HG02798 (cell line): ENCODE data around the gene CLDND2.

Source experiments
- ATAC-seq: cut with Tn5 transposase; IDR thresholded peaks from one replicate; pipeline ENCODE4 v1.9.1; 2021; ENCODE audit warnings: mild to moderate bottlenecking; ENCODE audit not compliant: unreplicated experiment, poor library complexity

The CLDND2 gene

DNA sequence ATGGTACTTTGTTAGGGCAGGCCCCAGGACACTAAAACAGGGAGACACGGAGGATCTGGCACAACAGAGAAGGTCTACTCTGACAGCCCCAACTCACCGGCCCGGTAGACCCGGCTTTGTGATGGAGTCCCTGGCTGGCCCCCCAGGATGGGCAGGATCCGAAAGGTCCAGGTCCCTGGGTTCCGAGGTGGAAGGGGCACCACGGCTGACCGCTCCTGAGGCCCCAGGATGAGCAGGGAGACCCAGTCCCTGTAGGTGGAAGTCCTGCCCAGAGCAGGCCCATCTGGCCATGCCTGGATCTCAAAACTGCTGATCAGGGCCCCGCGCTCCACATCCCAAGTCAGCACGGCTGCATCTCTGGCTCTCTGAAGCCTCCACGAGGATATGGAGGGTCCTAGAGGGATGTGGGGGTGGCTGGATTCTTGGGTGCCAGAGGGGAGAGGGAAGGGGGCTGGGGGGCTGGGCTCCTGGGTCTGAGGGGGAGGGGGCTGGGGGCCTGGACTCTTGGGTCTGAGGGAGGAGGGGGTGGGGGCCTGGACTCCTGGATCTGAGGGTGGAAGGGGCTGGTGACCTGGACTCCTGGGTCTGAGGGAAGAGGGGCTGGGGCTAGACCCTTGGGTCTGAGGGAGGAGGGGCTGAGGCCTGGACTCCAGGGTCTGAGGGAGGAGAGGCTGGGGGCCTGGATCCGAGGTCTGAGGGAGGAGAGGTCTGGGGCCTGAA, 31.5 kb downstream of the CLDND2 start:
- no peak for ATAC-seq

DNA sequence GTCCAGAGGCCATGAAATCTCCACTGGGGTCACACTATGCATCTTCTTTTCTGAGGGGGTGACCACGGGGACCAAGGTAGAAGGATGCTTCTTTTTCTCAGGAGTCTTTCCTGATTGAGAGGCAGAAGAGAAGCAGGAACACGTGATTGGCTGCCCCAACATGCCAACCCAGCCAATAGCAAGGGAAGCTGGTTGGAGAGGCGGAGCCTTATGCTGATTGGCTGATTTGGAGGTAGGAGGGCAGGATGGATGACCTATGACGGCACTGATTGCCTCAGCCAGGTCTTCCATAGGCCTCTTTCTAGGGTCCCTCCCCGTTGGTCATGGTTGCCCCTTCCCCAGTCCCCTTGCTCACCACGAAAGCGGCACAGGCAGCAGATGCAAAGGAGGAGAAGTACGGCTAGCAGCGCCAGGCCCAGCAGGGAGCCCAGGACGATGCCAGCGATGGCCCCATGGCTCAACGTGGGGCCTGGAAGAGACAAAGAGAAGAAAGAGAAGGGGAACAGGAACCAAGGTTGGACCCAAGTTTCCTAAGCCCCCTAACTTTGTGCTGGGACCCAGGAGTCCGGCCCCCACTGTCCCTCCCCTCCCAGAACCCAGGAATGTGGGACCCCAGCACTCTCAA, 34.9 kb downstream of the CLDND2 start:
- no peak for ATAC-seq

DNA sequence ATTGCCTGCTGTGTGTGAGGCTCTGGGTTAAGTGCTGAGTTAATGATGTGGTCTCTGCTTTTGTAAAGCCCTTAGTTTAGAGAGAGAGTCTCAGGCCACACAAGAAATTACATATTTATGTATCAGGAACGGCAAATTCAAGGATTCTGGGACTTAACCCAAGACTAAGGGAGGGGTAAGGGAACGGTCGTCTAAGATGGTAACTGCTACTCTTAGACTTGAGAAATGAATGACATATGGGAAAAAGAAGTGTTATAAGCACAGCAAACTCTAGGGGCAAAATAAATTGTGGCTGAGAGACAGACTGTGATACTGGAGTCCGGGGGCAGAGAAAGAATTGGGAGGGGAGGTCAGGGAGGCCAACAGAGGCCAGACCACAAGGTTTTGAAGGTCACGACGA, 37.1 kb downstream of the CLDND2 start:
- no peak for ATAC-seq

DNA sequence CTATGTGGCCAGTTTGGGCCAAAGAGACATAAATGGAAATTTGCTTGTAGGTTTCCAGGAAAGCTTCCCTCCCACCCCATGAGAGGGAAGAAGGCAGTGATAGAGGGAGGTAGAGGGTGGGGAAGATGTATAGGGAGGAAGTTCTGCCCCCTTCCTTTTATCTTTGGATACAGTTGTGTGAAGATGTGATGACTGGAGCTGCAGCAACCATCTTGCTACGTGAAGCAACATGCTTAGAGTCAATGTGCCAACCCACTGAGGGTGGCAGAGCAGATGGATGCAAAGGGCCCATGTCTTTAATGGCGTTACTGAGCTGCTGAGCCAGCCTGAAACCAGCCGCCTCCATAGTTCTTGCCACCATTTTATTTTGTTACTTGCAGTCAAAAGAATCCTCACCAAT, 37.6 kb downstream of the CLDND2 start:
- ATAC-seq: no peak

DNA sequence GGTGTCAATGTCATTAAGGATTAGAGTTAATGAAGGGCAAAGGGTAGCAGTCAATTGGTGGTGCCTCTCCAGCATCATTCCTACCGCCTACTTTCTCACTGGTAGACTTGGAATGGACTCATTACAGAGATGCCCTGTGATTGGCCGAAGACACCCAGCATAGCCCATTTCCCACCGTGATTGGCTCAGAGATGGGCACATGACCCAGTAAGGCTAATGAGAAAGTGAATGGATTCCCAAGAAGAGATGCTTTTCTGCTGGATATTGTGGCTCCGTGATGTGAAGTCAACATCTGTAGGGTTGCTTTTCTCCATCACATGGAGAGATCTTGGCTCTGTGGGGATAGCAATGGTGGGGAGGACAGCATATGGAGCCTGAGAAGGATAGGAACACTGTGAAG, 38.4 kb downstream of the CLDND2 start:
- ATAC-seq: no peak

DNA sequence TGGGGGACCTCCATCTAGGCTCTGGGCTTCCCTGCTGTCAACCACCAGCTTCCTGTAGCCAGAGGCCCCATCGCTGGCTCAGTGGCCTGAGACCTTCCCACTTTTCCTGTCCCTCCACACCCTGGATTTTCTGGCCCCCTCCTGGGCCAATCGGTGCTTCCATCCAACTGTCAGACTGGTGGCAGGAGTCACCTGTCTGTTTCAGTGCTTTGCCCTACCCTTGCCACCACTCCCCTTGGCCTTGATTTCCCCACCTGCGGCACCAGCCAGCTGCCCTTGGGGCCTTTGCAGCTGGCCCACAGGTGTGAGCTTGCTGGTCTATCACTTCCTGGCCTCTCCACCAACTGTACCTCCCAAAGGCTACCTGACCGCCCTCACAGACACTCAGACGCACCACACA, 39.4 kb downstream of the CLDND2 start:
- ATAC-seq: no peak

DNA sequence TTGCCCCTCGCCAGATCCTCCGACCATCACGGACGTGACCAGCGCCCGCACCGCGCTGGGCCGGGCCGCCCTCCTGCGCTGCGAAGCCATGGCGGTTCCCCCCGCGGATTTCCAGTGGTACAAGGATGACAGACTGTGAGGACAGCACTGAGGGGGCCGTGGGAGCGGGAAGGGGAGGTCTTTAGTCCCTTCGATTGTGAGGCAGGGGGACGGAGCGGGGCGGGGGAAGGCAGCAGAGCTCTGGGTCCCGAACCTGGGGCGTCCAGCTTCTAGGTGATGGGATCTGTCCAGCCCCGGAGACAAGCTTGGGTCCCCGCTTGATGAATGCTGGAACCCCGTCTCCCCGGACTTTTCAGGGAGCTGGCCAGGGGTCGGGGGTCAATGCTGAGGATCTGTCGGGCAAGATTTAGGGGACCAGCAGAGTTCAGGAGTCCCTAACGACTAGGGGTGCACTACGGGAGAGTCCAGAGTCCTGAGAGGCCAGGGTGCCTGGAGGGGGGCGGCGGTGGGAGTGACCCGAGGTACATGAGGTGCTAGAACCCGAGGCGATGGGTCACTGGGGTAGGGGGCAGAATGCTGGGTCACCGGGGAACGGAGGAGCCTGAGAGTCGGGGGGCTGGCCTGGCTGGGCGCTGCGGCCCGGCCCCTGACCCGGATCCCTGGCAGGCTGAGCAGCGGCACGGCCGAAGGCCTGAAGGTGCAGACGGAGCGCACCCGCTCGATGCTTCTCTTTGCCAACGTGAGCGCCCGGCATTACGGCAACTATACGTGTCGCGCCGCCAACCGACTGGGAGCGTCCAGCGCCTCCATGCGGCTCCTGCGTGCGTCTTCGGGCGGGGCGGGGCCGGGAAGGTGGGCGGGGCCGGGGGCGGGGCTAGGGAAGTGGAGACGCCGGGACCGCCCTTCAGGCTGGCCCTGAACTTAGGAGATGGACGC, 41.5 kb downstream of the CLDND2 start:
- ATAC-seq: no peak

DNA sequence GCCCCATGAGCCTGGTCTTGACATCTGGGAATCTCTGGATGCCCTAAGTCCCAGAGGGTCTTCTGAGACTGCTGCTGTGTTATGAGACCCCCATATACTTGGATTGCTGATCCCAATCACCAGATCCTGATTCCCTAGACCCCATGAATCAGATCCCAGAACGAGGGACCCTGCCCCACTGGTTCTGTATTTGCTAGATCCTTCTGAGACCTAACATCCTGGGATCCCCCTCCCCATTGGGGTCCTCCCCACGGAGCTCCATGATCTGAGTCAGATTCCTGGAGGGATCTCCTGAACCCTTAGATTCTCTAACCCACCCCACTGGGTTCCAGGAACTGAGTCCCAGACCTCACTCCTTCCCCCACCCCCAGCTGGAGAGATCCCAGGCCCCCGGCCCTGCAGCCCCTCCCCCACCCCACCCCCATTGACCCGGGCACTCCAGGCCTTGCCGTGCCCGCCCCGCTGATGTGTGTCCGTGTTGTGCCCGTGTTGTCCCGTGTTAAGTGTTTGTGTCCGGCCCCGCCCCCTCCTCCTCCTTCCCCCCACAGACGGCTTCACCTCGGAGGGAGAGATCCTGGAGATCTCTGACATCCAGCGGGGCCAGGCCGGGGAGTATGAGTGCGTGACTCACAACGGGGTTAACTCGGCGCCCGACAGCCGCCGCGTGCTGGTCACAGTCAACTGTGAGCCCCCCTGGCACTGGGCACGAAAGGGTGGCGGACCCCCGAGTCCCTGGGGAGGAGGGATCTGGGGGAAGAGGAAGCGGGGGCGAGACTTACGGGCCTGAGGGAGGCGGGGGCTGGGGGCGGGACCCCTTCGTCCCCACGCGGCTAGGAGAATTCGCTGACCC, 42.4 kb downstream of the CLDND2 start:
- ATAC-seq: no peak

DNA sequence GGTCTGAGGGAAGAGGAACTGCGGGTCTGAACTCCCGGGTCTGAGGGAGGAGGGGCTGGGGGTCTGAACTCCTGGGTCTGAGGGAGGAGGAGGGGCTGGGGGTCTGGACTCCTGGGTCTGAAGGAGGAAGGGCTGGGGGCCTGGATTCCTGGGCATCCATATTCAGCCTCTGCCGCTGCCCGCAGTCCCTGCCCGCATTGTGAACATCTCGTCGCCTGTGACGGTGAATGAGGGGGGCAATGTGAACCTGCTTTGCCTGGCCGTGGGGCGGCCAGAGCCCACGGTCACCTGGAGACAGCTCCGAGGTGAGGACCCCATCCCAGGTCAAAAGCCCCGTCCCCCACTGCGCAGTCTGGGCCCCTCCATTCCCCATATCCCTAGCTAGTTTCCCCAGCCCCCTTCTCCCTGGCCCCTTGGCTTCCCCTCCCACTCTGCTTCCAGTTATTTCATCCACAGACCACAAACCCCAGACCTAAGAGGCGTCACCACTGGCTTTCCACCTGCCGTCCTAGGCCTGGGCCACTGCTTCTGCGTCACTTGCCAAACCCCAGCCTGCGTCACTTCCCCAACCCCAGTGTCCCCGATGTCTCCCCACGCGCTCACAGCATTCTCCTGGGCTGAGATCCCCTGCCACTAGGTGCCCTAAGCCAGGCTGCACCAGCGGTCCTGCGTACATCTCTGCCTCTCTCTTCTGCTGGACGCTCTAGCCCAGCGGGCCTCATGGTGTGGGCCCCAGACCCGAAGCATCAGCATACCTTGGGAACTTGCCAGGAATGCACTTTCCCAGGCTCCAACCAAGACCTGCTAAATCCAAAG, 43.4 kb downstream of the CLDND2 start:
- ATAC-seq: no peak

DNA sequence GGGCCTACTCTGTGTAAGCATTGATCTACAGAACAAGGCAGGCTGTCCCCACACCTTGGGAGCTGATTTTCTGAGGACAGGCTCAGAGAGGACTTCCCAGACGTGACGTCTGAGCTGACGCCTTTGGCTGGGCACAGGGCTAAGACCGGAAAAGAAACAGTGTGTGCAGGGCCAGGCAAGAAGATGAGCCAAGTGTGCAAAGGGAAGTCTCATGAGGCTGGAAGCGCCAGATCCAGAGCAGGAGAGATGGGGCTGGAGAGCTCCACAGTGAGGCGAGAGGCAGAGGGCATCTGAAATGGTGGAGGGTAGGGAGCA, 44.7 kb downstream of the CLDND2 start:
- ATAC-seq: no peak

DNA sequence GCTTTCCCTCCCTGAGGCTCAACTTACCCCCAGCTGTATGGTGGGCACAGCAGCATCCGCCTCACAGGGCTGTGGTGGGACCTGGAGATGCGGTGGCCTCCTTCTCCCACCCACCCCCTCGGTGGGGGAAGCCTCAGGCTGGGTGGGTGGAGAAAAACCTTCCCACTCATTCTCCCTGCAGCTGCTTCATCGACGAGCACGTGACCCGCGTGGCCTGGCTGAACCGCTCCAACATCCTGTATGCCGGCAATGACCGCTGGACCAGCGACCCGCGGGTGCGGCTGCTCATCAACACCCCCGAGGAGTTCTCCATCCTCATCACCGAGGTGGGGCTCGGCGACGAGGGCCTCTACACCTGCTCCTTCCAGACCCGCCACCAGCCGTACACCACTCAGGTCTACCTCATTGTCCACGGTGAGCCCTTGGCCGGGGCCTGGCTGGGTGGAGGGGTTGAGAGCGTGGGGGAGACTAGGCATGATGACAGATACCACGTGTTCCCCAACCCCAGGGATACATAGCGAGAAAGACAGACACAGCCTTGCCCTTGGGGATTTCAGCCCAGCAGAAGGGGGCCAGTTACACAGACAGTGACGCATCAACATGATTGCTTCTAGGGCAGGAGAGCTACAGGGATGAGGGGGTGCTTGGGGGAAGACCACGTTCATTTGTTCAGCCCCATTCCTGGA, 45.2 kb downstream of the CLDND2 start:
- no peak for ATAC-seq

DNA sequence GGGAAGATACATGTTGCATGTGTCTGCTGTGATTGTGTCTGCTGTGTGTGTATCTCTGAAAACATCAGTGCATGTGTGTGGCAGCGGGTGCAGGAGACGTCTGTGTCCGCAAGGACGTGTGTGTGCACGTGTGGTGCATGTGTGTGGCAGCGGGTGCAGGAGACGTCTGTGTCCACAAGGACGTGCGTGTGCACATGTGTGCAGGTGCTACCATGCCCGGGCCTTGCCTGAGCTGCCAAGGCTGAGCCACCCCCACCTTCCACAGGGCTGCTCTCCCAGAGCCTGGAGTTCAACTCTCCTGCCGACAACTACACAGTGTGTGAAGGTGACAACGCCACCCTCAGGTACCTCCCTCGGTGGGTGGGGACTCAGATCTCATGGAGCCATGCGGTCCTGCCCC, 47.0 kb downstream of the CLDND2 start:
- no peak for ATAC-seq

DNA sequence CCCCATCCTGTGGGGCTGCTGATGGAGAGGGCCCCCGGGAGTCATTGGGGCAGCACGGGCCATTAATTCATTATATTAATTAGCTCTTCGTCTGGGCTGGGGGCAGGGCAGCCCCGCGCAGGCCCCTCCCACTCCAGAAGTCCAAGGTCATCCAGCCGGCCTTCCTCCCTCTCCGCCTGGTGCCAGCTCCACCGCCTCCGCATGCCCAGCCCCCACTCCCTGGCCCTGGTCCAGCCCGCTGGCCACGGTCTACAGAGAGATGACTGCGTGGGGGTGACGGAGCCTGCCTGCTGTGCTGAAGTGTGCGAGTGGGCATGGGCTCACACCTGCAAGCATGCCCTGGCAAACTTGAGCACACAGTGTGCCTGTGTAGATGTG, 48.5 kb downstream of the CLDND2 start:
- ATAC-seq: no peak

DNA sequence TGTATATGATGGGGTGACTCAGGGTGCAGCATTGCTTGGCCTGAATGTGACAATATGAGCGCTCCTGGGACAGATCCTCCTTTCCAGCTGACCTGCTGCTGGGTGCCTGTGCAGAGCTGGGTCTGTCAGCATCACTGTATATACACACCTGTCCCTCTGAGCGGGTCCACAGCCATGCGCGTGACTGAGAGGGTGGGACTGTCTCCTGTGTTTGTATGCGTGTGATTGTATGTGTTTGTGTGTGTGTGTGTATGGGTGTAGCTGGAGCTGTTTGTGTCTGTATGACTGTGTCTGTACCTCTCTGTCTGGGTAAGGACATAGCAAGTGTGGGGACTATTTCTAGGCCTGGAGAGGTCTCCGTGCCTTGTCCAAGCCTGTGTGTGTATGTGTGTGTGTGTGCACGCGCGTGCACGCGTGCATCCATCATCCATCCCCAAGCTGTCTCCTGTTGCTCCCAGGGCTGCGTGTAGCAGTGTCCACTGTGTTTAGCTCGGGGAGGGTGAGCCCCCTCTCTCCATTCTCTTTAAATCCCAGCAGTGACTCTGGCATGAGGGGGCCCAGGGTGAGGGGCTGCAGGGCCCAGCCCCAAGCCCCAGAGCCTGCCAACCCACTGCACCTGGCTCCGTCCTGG, 49.0 kb downstream of the CLDND2 start:
- no peak for ATAC-seq

DNA sequence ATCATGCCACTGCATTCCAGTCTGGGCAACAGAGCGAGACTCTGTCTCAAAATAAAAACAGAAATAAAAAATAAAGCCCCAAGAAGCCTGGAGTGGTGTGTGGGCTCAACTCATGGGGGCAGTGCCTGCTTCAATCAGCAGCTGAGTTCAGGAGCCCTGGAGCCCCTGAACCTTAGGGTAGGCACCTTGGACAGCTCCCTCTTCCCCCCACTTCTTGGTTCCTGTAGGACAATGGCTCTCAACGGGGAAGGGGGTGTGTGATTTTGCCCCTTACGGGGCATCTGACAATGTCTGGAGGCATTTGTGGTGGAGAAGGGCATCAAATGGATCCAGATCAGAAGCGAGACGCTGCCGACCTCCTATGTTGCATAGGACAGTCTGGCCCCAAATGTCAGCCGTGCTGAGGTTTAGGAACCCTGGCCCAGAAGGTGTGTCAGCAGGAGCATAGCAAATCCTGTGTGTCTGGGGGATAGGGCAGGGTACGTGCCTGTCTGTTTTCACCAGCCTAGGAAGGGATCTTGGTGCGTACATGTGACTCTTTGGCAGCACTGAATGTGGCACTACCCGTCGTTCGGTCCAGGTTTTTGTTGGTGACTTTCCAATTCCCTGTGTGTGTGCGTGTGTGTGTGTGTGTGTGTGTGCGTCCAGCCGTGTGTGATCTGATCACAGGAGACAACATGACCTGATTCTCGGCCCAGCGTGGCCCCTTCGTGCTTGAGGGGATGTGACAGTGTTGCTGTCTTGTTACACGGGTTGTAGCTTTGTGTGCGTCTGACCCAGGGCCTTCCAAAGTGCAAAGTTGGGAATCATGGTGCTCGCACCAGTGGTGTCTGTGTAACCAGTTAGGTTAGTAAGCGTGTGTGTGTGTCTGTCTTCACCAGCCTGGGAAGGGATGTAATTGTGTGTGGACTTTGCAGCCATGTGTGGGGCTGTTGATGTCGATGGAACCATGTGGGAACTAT, 49.8 kb downstream of the CLDND2 start:
- no peak for ATAC-seq

DNA sequence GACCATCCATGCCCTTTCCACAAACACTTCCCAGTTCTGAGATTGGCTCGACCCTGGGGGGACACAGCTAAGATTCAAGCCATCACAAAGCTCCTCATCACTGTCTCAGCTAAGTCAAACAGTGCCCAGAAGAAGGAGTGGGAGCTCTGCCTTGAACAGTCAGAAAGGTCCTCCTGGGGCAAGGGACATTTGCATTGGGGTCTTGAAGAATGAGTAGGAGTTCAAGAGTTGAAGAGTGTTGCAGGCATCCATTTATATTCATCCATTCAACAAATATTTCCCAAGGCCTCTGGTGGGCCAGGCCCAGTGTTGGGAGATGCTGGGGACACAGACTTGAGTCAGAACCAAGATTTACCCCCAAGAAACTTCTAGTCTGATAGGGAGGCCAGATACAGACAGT, 50.8 kb downstream of the CLDND2 start:
- no peak for ATAC-seq

DNA sequence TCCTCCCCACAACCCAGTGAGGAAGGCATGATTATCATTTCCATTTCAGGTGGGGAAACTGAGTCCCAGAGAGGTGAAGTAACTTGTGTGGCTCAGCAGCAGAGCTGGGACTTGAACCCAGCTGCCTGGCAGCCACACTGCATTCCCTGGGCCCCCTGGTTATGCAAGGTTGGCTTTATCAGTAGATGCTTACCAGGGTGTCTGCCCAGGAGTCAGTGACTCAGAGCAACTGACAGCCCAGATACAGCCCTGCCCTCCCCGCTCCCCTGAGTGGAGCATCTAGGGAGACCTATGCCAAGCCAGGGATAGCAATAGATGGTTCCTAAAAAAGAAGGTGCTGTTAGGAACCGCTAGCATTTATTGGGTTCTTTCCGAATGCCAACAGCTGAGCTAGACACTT, 51.4 kb downstream of the CLDND2 start:
- ATAC-seq: no peak
